CD4-positive, alpha-beta memory T cell (primary cell): ENCODE measurements around the gene IPP. TPM values are rescaled to one million over a fixed set of nuclear protein-coding genes. Genes with fewer than 3 reads are reported as not detected.
A peak's percentile ranks its signal among the peaks of the same experiment; 100 is the strongest.

Experiments used
- CTCF ChIA-PET: fragments of 350-600 bp; sonication (Branson Sonifier 250); formaldehyde crosslinking; loops from one replicate; lab custom pipeline; 2021; ENCODE audit warnings: inconsistent platforms; ENCODE audit not compliant: partially characterized antibody; lab: Charles Lee
- POLR2A ChIA-PET: fragments of 350-600 bp; sonication (Branson Sonifier 250); formaldehyde crosslinking; loops from one replicate; lab custom pipeline; 2021; ENCODE audit not compliant: partially characterized antibody; lab: Charles Lee
- DNase-seq, 5 donors: peaks; one replicate each; pipeline versions ENCODE4 v3.0.0 to v3.0.0-alpha.2; 2020 to 2022; ENCODE audit warnings: mixed read lengths in 1 of 5
- H3K27ac ChIP-seq: one replicate; pipeline ENCODE4 v1.7.0; 2013; ENCODE audit warnings: low read depth, low read length
- H3K27me3 ChIP-seq: 2 replicates; pipeline ENCODE4 v1.7.0; 2013; ENCODE audit warnings: mild to moderate bottlenecking, low read length, moderate library complexity; ENCODE audit not compliant: insufficient read depth
- H3K36me3 ChIP-seq: 2 replicates; pipeline ENCODE4 v1.7.0; 2013; ENCODE audit warnings: mild to moderate bottlenecking, low read length, moderate library complexity; ENCODE audit not compliant: insufficient read depth
- H3K4me1 ChIP-seq: 2 replicates; pipeline ENCODE4 v1.7.0; 2013; ENCODE audit warnings: mild to moderate bottlenecking, low read length, moderate library complexity; ENCODE audit not compliant: insufficient read depth
- H3K4me3 ChIP-seq, 2 donors: one replicate each; pipeline ENCODE4 v1.7.0; 2013; ENCODE audit warnings: low read length in 2 of 2, mild to moderate bottlenecking in 1 of 2
- H3K9me3 ChIP-seq, 2 donors: one replicate each; pipeline ENCODE4 v1.7.0; 2013; ENCODE audit warnings: low read length in 2 of 2, control low read depth in 1 of 2; ENCODE audit not compliant: control insufficient read depth in 1 of 2
- H3K27ac Mint-ChIP-seq, 7 donors: one replicate each; pipeline ENCODE4 v1.8.0; 2020 to 2021; ENCODE audit warnings: mixed read lengths in 7 of 7, mild to moderate bottlenecking in 6 of 7, inconsistent platforms in 3 of 7, moderate library complexity in 3 of 7
- H3K27me3 Mint-ChIP-seq, 2 donors: one replicate each; pipeline ENCODE4 v1.8.0; 2020 to 2021; ENCODE audit warnings: mixed read lengths in 2 of 2
- H3K36me3 Mint-ChIP-seq, 2 donors: one replicate each; pipeline ENCODE4 v1.8.0; 2020 to 2021; ENCODE audit warnings: mixed read lengths in 2 of 2, inconsistent platforms in 1 of 2, mild to moderate bottlenecking in 1 of 2
- H3K4me1 Mint-ChIP-seq, 4 donors: one replicate each; pipeline ENCODE4 v1.8.0; 2020 to 2021; ENCODE audit warnings: mixed read lengths in 4 of 4, mild to moderate bottlenecking in 1 of 4
- H3K4me3 Mint-ChIP-seq, 8 donors: one replicate each; pipeline ENCODE4 v1.8.0; 2020 to 2021; ENCODE audit warnings: mixed read lengths in 8 of 8, mild to moderate bottlenecking in 7 of 8, moderate library complexity in 6 of 8, inconsistent platforms in 3 of 8
- H3K9me3 Mint-ChIP-seq, 8 donors: one replicate each; pipeline ENCODE4 v1.8.0; 2020 to 2021; ENCODE audit warnings: mixed read lengths in 8 of 8, mild to moderate bottlenecking in 5 of 8, inconsistent platforms in 3 of 8, moderate library complexity in 1 of 8
- intact Hi-C: fragments of 100-400 bp; cut with micrococcal nuclease; formaldehyde crosslinking; loops from one replicate; pipeline ENCODE4 v1.15.1; 2023
- polyA plus RNA-seq, 2 donors: library from polyadenylated mRNA; unstranded; fragments of 300-500 nt; fragmentation: Illumina TruSeq; gene quantifications; one replicate each; pipeline ENCODE4 v1.2.3, GENCODE V29; 2021
- total RNA-seq, 2 experiments: library from RNA; stranded (reverse); gene quantifications; one replicate each; pipeline ENCODE4 v1.2.3, GENCODE V29; 2021

IPP gene
- 10 to 100 TPM; 17.3 to 19.7 TPM for total RNA-seq
- polyA plus RNA-seq: 10 to 100 TPM in 1 of 2 donors, 1 to 10 TPM in 1; 9.0 to 16.4 TPM

- Histone ChIP-seq H3K4me1 (peaks cover 22% of the 10 kb centered on the region), H3K9me3 (no peaks in the 10 kb centered on the region), H3K36me3 (no peaks in the 10 kb centered on the region), H3K4me3 (peak within 1 kb of the TSS; percentile 84 to 86), H3K27ac (peak within 1 kb of the TSS; percentile 93), H3K27me3 (no peaks in the 10 kb centered on the region)
- Mint-ChIP-seq H3K36me3 (peaks cover 4 to 15% of the 10 kb centered on the region in 2 donors), H3K27ac (peak within 1 kb of the TSS; percentile 98 to 100 (median 99)), H3K4me3 (peak within 1 kb of the TSS; percentile 94 to 100 (median 98)), H3K9me3 (peaks cover 0 to 4% (median under 1%) of the 10 kb centered on the region in 8 donors), H3K4me1 (peaks cover 15 to 44% (median 30%) of the 10 kb centered on the region in 4 donors), H3K27me3 (no peaks in the 10 kb centered on the region)
- intact Hi-C loops: loop anchor here (1.0 to 5.0 kb wide), 5 partner anchors 53 to 497 kb away; partner anchors contain the start of genes MAST2, PRDX1, RAD54L and TMEM69
- ChIA-PET POLR2A (interaction anchor here (0.6 to 2.0 kb wide), 5 partner anchors 64 to 229 kb away, joined by 3 to 20 read pairs (median 6); partner anchors contain the start of genes AKR1A1, GPBP1L1 and PRDX1), CTCF (interaction anchor here (1.2 kb wide), 1 partner anchor 18 kb away, joined by 3 read pairs; no protein-coding TSS in a partner anchor)
- peak; percentile 89 to 92 (median 90) for DNase-seq
Observed at GRCh38 chr1:45750298-45751038, at the start of gene IPP. Gene IPP (minus strand): TSS chr1:45750653. CDS start chr1:45746411, 4,242 bp downstream.

GRCh38 chr1:45796946-45797345 lies 46.5 kb upstream of the IPP start:
- H3K36me3 ChIP-seq: no peaks in the 10 kb centered on the region
- no peak for DNase-seq
- Mint-ChIP-seq H3K36me3 (no peaks in the 10 kb centered on the region), H3K27ac (no peak overlapping the region), H3K4me3 (no peak overlapping the region), H3K4me1 (peaks cover 0 to 2% (median under 1%) of the 10 kb centered on the region in 4 donors), H3K27me3 (peaks cover 7 to 9% of the 10 kb centered on the region in 2 donors), H3K9me3 (peaks cover 0 to under 1% (median 0%) of the 10 kb centered on the region in 8 donors)
- H3K27ac ChIP-seq: no peak overlapping the region
- ChIA-PET POLR2A (interaction anchor here (0.6 kb wide), 1 partner anchor 103 kb away, joined by 3 read pairs; no protein-coding TSS in a partner anchor), CTCF (no interaction called here)
- no peaks in the 10 kb centered on the region for H3K27me3 ChIP-seq
- H3K9me3 ChIP-seq: no peaks in the 10 kb centered on the region
- H3K4me3 ChIP-seq: no peak overlapping the region
- H3K4me1 ChIP-seq: no peaks in the 10 kb centered on the region
- intact Hi-C loops: no loop called here

- Histone ChIP-seq H3K27me3 (no peaks in the 10 kb centered on the region), H3K4me3 (no peak overlapping the region), H3K27ac (no peak overlapping the region), H3K36me3 (no peaks in the 10 kb centered on the region), H3K9me3 (no peaks in the 10 kb centered on the region), H3K4me1 (no peaks in the 10 kb centered on the region)
- H3K9me3 Mint-ChIP-seq: no peaks in the 10 kb centered on the region
- no peak overlapping the region for H3K4me3 Mint-ChIP-seq
- H3K27me3 Mint-ChIP-seq: peaks cover 9 to 11% of the 10 kb centered on the region in 2 donors
- CTCF ChIA-PET: no interaction called here
- DNase-seq: no peak
- H3K36me3 Mint-ChIP-seq: no peaks in the 10 kb centered on the region
- no peak overlapping the region for H3K27ac Mint-ChIP-seq
- POLR2A ChIA-PET: interaction anchor here (0.6 kb wide), 1 partner anchor 102 kb away, joined by 3 read pairs; no protein-coding TSS in a partner anchor
- H3K4me1 Mint-ChIP-seq: peaks cover 0 to 2% (median 0%) of the 10 kb centered on the region in 4 donors
- intact Hi-C loops: no loop called here
Observed at GRCh38 chr1:45796381-45796780, 45.9 kb upstream of the IPP start.

- no peaks in the 10 kb centered on the region for H3K9me3 Mint-ChIP-seq
- CTCF ChIA-PET: no interaction called here
- no peak for DNase-seq
- no peak overlapping the region for H3K27ac Mint-ChIP-seq
- no peak overlapping the region for H3K4me3 Mint-ChIP-seq
- POLR2A ChIA-PET: no interaction called here
- H3K36me3 Mint-ChIP-seq: no peaks in the 10 kb centered on the region
- H3K27me3 ChIP-seq: no peaks in the 10 kb centered on the region
- no peak overlapping the region for H3K27ac ChIP-seq
- peaks cover 9 to 13% of the 10 kb centered on the region in 2 donors for H3K27me3 Mint-ChIP-seq
- intact Hi-C loops: no loop called here
- H3K36me3 ChIP-seq: no peaks in the 10 kb centered on the region
- H3K9me3 ChIP-seq: no peaks in the 10 kb centered on the region
- H3K4me1 ChIP-seq: no peaks in the 10 kb centered on the region
- H3K4me1 Mint-ChIP-seq: peaks cover 0 to 2% (median 0%) of the 10 kb centered on the region in 4 donors
- no peak overlapping the region for H3K4me3 ChIP-seq
Observed at GRCh38 chr1:45793942-45794604, 43.6 kb upstream of the IPP start.

GRCh38 chr1:45792744-45793143 lies 42.3 kb upstream of the IPP start:
- CTCF ChIA-PET: no interaction called here

GRCh38 chr1:45789601-45790000 lies 39.1 kb upstream of the IPP start:
- no peaks in the 10 kb centered on the region for H3K9me3 Mint-ChIP-seq
- no peak overlapping the region for H3K4me3 Mint-ChIP-seq
- CTCF ChIA-PET: no interaction called here
- no peaks in the 10 kb centered on the region for H3K36me3 Mint-ChIP-seq
- peaks cover 9 to 11% of the 10 kb centered on the region in 2 donors for H3K27me3 Mint-ChIP-seq
- POLR2A ChIA-PET: no interaction called here
- Histone ChIP-seq H3K36me3 (no peaks in the 10 kb centered on the region), H3K27ac (no peak overlapping the region), H3K27me3 (no peaks in the 10 kb centered on the region), H3K9me3 (no peaks in the 10 kb centered on the region), H3K4me3 (no peak overlapping the region), H3K4me1 (peaks cover 19% of the 10 kb centered on the region)
- H3K4me1 Mint-ChIP-seq: peaks cover 9 to 25% (median 14%) of the 10 kb centered on the region in 4 donors
- intact Hi-C loops: no loop called here
- H3K27ac Mint-ChIP-seq: no peak overlapping the region
- no peak for DNase-seq

More at GRCh38 chr1:45792744-45793143, 42.3 kb upstream of the IPP start:
- peaks cover 10% of the 10 kb centered on the region in 2 donors for H3K27me3 Mint-ChIP-seq
- peaks cover 0 to 2% (median 0%) of the 10 kb centered on the region in 4 donors for H3K4me1 Mint-ChIP-seq
- H3K9me3 Mint-ChIP-seq: no peaks in the 10 kb centered on the region
- no peak overlapping the region for H3K4me3 ChIP-seq
- POLR2A ChIA-PET: no interaction called here
- no peaks in the 10 kb centered on the region for H3K36me3 ChIP-seq
- no peaks in the 10 kb centered on the region for H3K36me3 Mint-ChIP-seq
- no peak overlapping the region for H3K27ac ChIP-seq
- H3K9me3 ChIP-seq: no peaks in the 10 kb centered on the region
- H3K27me3 ChIP-seq: no peaks in the 10 kb centered on the region
- no peaks in the 10 kb centered on the region for H3K4me1 ChIP-seq
- no peak overlapping the region for H3K4me3 Mint-ChIP-seq
- intact Hi-C loops: no loop called here
- no peak overlapping the region for H3K27ac Mint-ChIP-seq
- no peak for DNase-seq

- CTCF ChIA-PET: no interaction called here
- intact Hi-C loops: no loop called here
- Histone ChIP-seq H3K4me3 (no peak overlapping the region), H3K27ac (no peak overlapping the region), H3K27me3 (no peaks in the 10 kb centered on the region), H3K9me3 (no peaks in the 10 kb centered on the region), H3K4me1 (peaks cover 20% of the 10 kb centered on the region), H3K36me3 (no peaks in the 10 kb centered on the region)
- Mint-ChIP-seq H3K9me3 (no peaks in the 10 kb centered on the region), H3K4me3 (peak overlapping the region in 1 of 8 donors; percentile 4), H3K27ac (no peak overlapping the region), H3K36me3 (no peaks in the 10 kb centered on the region), H3K4me1 (peaks cover 11 to 25% (median 15%) of the 10 kb centered on the region in 4 donors), H3K27me3 (peaks cover 6 to 8% of the 10 kb centered on the region in 2 donors)
- DNase-seq: no peak
- POLR2A ChIA-PET: no interaction called here
Observed at GRCh38 chr1:45787905-45788304, 37.5 kb upstream of the IPP start.
